Stimulated activated naive CD8-positive, alpha-beta T cell treated with anti-CD3 and anti-CD28 coated beads, Interleukin-15, amount 100 ng/mL, for 72 hours (primary cell): ENCODE data around the gene USP34.
A peak's percentile ranks its signal among the peaks of the same experiment; 100 is the strongest.

Source experiments
- ATAC-seq: fragments of 150-1000 bp; cut with Tn5 transposase; 2 replicates; pipeline ENCODE4 v1.10.0; 2021; ENCODE audit warnings: mild to moderate bottlenecking, moderate library complexity
- DNase-seq, 2 donors: peaks; one replicate each; pipeline ENCODE4 v3.0.0; 2021 to 2022
- H3K27ac Mint-ChIP-seq, 2 donors: one replicate each; pipeline ENCODE4 v1.8.0; 2022; ENCODE audit warnings: mild to moderate bottlenecking in 2 of 2, mixed read lengths in 2 of 2, moderate library complexity in 2 of 2
- H3K27me3 Mint-ChIP-seq: one replicate; pipeline ENCODE4 v1.8.0; 2022; ENCODE audit warnings: mixed read lengths
- H3K4me1 Mint-ChIP-seq: one replicate; pipeline ENCODE4 v1.8.0; 2022; ENCODE audit warnings: mild to moderate bottlenecking, mixed read lengths
- H3K4me3 Mint-ChIP-seq, 2 donors: one replicate each; pipeline ENCODE4 v1.8.0; 2022; ENCODE audit warnings: mild to moderate bottlenecking in 2 of 2, mixed read lengths in 2 of 2, moderate library complexity in 1 of 2
- H3K9me3 Mint-ChIP-seq, 2 donors: one replicate each; pipeline ENCODE4 v1.8.0; 2022; ENCODE audit warnings: mixed read lengths in 2 of 2

USP34 gene

GRCh38 chr2:61281321-61281720 lies 189.6 kb downstream of the USP34 start:
- H3K27ac Mint-ChIP-seq: no peak overlapping the region
- no peaks in the 10 kb centered on the region for H3K27me3 Mint-ChIP-seq
- ATAC-seq (no peak), DNase-seq (no peak)
- H3K9me3 Mint-ChIP-seq: no peaks in the 10 kb centered on the region
- H3K4me3 Mint-ChIP-seq: no peak overlapping the region
- H3K4me1 Mint-ChIP-seq: peaks cover 5% of the 10 kb centered on the region

GRCh38 chr2:61277756-61278155 lies 193.1 kb downstream of the USP34 start:
- Mint-ChIP-seq H3K4me1 (no peaks in the 10 kb centered on the region), H3K27ac (peak overlapping the region in 1 of 2 donors; percentile 67), H3K4me3 (no peak overlapping the region), H3K27me3 (no peaks in the 10 kb centered on the region), H3K9me3 (no peaks in the 10 kb centered on the region)
- ATAC-seq: no peak
- DNase-seq: no peak

GRCh38 chr2:61275575-61276184 lies 195.2 kb downstream of the USP34 start:
- no peak overlapping the region for H3K4me3 Mint-ChIP-seq
- no peaks in the 10 kb centered on the region for H3K9me3 Mint-ChIP-seq
- no peaks in the 10 kb centered on the region for H3K4me1 Mint-ChIP-seq
- no peak for ATAC-seq
- no peak for DNase-seq
- H3K27ac Mint-ChIP-seq: no peak overlapping the region
- no peaks in the 10 kb centered on the region for H3K27me3 Mint-ChIP-seq

GRCh38 chr2:61272421-61273070 lies 198.3 kb downstream of the USP34 start:
- DNase-seq: no peak
- H3K27me3 Mint-ChIP-seq: no peaks in the 10 kb centered on the region
- H3K9me3 Mint-ChIP-seq: no peaks in the 10 kb centered on the region
- no peak overlapping the region for H3K27ac Mint-ChIP-seq
- H3K4me1 Mint-ChIP-seq: no peaks in the 10 kb centered on the region
- no peak for ATAC-seq
- no peak overlapping the region for H3K4me3 Mint-ChIP-seq

GRCh38 chr2:61268249-61268648 lies 202.6 kb downstream of the USP34 start:
- H3K27ac Mint-ChIP-seq: no peak overlapping the region
- H3K4me1 Mint-ChIP-seq: no peaks in the 10 kb centered on the region
- H3K27me3 Mint-ChIP-seq: no peaks in the 10 kb centered on the region
- no peak for DNase-seq
- H3K9me3 Mint-ChIP-seq: no peaks in the 10 kb centered on the region
- ATAC-seq: no peak
- H3K4me3 Mint-ChIP-seq: no peak overlapping the region

DNA sequence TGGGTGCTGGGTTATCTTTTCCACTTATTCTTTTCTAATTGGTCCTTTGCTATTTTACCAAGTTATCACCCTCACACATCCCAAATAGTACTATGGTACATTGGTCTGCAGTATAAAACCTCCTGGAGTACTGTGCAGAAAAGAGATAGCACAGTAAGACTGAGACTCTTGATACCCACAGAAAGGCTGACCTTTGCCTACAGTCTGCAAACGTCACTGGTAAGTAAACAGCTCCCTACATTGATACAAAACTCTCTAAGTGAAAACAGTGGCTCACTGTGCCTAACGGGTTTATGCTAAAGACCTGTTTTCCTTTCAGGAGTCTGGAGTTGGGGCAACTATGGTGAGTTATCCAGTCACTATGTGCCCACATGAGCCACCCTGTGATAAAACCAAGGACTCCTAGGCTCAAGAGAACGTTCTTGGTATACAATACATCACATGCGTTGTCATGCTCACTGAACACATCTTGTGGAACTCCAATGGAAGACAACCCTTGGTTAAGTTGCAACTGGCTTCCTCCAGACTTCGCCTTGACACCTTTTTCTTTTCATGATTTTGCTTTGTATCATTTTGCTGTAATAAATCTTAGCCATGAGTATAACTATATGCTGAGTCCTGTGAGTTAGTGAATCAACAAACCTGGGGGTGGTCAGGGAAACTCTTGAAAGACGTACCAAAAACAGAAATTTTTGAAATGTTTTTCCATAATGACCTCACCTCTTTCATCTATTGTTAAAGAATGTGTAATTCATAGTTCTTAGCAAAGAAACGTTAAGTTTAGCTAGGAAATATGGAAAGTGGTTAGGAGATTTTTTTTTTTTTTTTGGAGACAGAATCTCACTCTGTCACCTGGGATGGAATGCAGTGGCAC lies 204.0 kb downstream of the USP34 start:
- ATAC-seq (no peak), DNase-seq (no peak)
- no peak overlapping the region for H3K27ac Mint-ChIP-seq
- H3K4me1 Mint-ChIP-seq: no peaks in the 10 kb centered on the region
- no peaks in the 10 kb centered on the region for H3K27me3 Mint-ChIP-seq
- H3K4me3 Mint-ChIP-seq: no peak overlapping the region
- no peaks in the 10 kb centered on the region for H3K9me3 Mint-ChIP-seq

- H3K4me1 Mint-ChIP-seq: no peaks in the 10 kb centered on the region
- ATAC-seq: no peak
- H3K4me3 Mint-ChIP-seq: no peak overlapping the region
Measured at GRCh38 chr2:61263830-61264229, 207.1 kb downstream of the USP34 start.

GRCh38 chr2:61262699-61263098 lies 208.2 kb downstream of the USP34 start:
- Mint-ChIP-seq H3K4me1 (no peaks in the 10 kb centered on the region), H3K4me3 (no peak overlapping the region), H3K27ac (no peak overlapping the region), H3K27me3 (no peaks in the 10 kb centered on the region), H3K9me3 (no peaks in the 10 kb centered on the region)
- DNase-seq: no peak
- ATAC-seq: no peak

More at GRCh38 chr2:61263830-61264229, 207.1 kb downstream of the USP34 start:
- no peak for DNase-seq
- H3K9me3 Mint-ChIP-seq: no peaks in the 10 kb centered on the region
- H3K27ac Mint-ChIP-seq: no peak overlapping the region
- no peaks in the 10 kb centered on the region for H3K27me3 Mint-ChIP-seq

- H3K27me3 Mint-ChIP-seq: no peaks in the 10 kb centered on the region
- no peaks in the 10 kb centered on the region for H3K9me3 Mint-ChIP-seq
- H3K4me3 Mint-ChIP-seq: no peak overlapping the region
- no peak overlapping the region for H3K27ac Mint-ChIP-seq
- DNase-seq (no peak), ATAC-seq (no peak)
- H3K4me1 Mint-ChIP-seq: no peaks in the 10 kb centered on the region
Measured at GRCh38 chr2:61257446-61257845, 213.4 kb downstream of the USP34 start.

- DNase-seq: no peak
- Mint-ChIP-seq H3K4me3 (no peak overlapping the region), H3K9me3 (no peaks in the 10 kb centered on the region), H3K27me3 (no peaks in the 10 kb centered on the region), H3K27ac (peak overlapping the region in 1 of 2 donors; percentile 17), H3K4me1 (no peaks in the 10 kb centered on the region)
- no peak for ATAC-seq
Measured at GRCh38 chr2:61255580-61256437, 215.1 kb downstream of the USP34 start.

GRCh38 chr2:61254536-61254935 lies 216.4 kb downstream of the USP34 start:
- no peak for DNase-seq
- ATAC-seq: no peak
- H3K27me3 Mint-ChIP-seq: no peaks in the 10 kb centered on the region
- H3K4me3 Mint-ChIP-seq: no peak overlapping the region
- H3K27ac Mint-ChIP-seq: no peak overlapping the region
- H3K9me3 Mint-ChIP-seq: no peaks in the 10 kb centered on the region
- H3K4me1 Mint-ChIP-seq: no peaks in the 10 kb centered on the region

GRCh38 chr2:61253136-61253535 lies 217.8 kb downstream of the USP34 start:
- no peak overlapping the region for H3K4me3 Mint-ChIP-seq
- H3K27me3 Mint-ChIP-seq: no peaks in the 10 kb centered on the region
- H3K9me3 Mint-ChIP-seq: no peaks in the 10 kb centered on the region
- no peak for ATAC-seq
- no peak for DNase-seq
- H3K27ac Mint-ChIP-seq: no peak overlapping the region
- no peaks in the 10 kb centered on the region for H3K4me1 Mint-ChIP-seq

GRCh38 chr2:61252031-61252430 lies 218.9 kb downstream of the USP34 start:
- no peak for DNase-seq
- no peak overlapping the region for H3K27ac Mint-ChIP-seq
- H3K27me3 Mint-ChIP-seq: no peaks in the 10 kb centered on the region
- no peaks in the 10 kb centered on the region for H3K9me3 Mint-ChIP-seq
- no peak overlapping the region for H3K4me3 Mint-ChIP-seq
- no peaks in the 10 kb centered on the region for H3K4me1 Mint-ChIP-seq
- ATAC-seq: no peak

GRCh38 chr2:61249521-61250071 lies 221.3 kb downstream of the USP34 start:
- Mint-ChIP-seq H3K4me3 (no peak overlapping the region), H3K27ac (peak overlapping the region in 1 of 2 donors; percentile 38), H3K27me3 (no peaks in the 10 kb centered on the region), H3K9me3 (no peaks in the 10 kb centered on the region), H3K4me1 (no peaks in the 10 kb centered on the region)
- ATAC-seq (no peak), DNase-seq (no peak)

DNA sequence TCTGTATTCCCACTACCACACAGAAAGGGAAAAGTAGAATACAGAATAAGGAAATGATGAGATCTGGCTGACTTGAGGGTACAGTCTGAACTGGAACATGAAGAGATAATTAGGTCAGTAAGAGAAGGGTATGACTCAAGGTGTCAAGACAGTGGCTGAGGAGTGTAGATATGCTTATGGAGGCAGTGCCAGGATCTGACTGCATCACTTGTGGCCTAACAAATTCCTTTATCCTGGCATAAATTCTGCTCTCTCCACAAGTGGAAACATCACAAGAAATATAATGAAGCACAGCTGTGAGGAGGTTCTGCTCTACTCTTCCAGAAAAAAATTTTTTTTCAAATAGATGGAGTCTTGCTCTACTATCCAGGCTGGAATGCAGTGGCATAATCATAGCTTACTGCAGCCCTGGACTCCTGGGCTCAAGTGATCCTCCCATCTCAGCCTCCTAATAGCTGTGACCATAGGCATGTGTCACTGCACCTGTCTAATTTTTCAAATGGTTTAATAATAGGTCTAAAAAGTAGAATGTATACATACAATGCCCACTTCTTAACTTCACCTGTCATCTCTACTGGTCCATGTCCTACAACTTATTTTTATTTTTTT lies 223.6 kb downstream of the USP34 start:
- no peak overlapping the region for H3K4me3 Mint-ChIP-seq
- DNase-seq (no peak), ATAC-seq (no peak)
- H3K27ac Mint-ChIP-seq: peak overlapping the region in 1 of 2 donors; percentile 6
- H3K4me1 Mint-ChIP-seq: no peaks in the 10 kb centered on the region
- H3K9me3 Mint-ChIP-seq: no peaks in the 10 kb centered on the region
- no peaks in the 10 kb centered on the region for H3K27me3 Mint-ChIP-seq
